K562 (cell line): ENCODE data around the gene SERGEF.

Source experiments
- ATF6 ChIP-seq: sonication (generic); formaldehyde crosslinking; IDR thresholded peaks from 2 replicates; pipeline ENCODE4 v1.4.0; 2020; ENCODE audit warnings: mild to moderate bottlenecking, missing genetic modification reagents
- EGR1 ChIP-seq: fragments of 450-650 bp; conservative IDR thresholded peaks from 2 replicates; pipeline ENCODE4 v1.6.1; 2017; ENCODE audit warnings: mild to moderate bottlenecking
- HNRNPH1 ChIP-seq: fragments of 200-400 bp; formaldehyde crosslinking; optimal IDR thresholded peaks from 2 replicates; pipeline ENCODE3; 2017; ENCODE audit warnings: low read depth, mild to moderate bottlenecking, low read length, moderate library complexity
- HNRNPLL ChIP-seq: fragments of 200-400 bp; formaldehyde crosslinking; IDR thresholded peaks from 2 replicates; pipeline ENCODE4 v1.6.1; 2017; ENCODE audit warnings: low read length, low read depth, mild to moderate bottlenecking; ENCODE audit not compliant: poor library complexity, severe bottlenecking
- PRDM10 ChIP-seq: fragments of 450-650 bp; IDR thresholded peaks from 2 replicates; pipeline ENCODE4 v1.6.1; 2018; ENCODE audit not compliant: partially characterized antibody
- RAD21 ChIP-seq, 2 experiments: fragments of 250-450 bp in 1 of 2; fragments of 450-650 bp in 1 of 2; sonication (Bioruptor Pico) in 1 of 2; formaldehyde crosslinking in 1 of 2; IDR thresholded peaks in 1 of 2; conservative IDR thresholded peaks in 1 of 2; 2 replicates each; pipeline versions ENCODE4 v1.4.0 to v1.8.0; 2020 to 2022; ENCODE audit warnings: mild to moderate bottlenecking in 2 of 2, moderate library complexity in 1 of 2
- SNIP1 ChIP-seq: fragments of 450-650 bp; IDR thresholded peaks from 2 replicates; pipeline ENCODE4 v1.7.1; 2017; ENCODE audit warnings: low read depth, mild to moderate bottlenecking
- TFE3 ChIP-seq: fragments of 450-650 bp; formaldehyde crosslinking; IDR thresholded peaks from 2 replicates; pipeline ENCODE4 v1.4.0; 2020; ENCODE audit warnings: mild to moderate bottlenecking, mixed read lengths
- ZBTB1 ChIP-seq: sonication (generic); formaldehyde crosslinking; IDR thresholded peaks from 2 replicates; pipeline ENCODE4 v1.8.1; 2023; ENCODE audit warnings: missing genetic modification reagents, low read depth, mild to moderate bottlenecking, borderline replicate concordance
- TF ChIP-seq, protein P1 (sequence below): sonication (generic); formaldehyde crosslinking; IDR thresholded peaks from 2 replicates; pipeline ENCODE4 v1.5.0; 2020; ENCODE audit warnings: missing genetic modification reagents
- TF ChIP-seq, protein P2 (sequence below): fragments of 200-800 bp; sonication (Bioruptor generic); IDR thresholded peaks from 2 replicates; pipeline ENCODE4 v1.6.1; 2017; ENCODE audit warnings: missing genetic modification characterization, missing compliant biosample characterization

GRCh38 chr11:17883946-17884345 lies 128.9 kb downstream of the SERGEF start:
- TF ChIP-seq EGR1 (no peak), ATF6 (CRISPR knock-in tag) (no peak), PRDM10 (no peak), HNRNPLL (no peak), RAD21 (CRISPR knock-in tag; conservative IDR thresholded peaks at IDR 0.05 in 1 of 2, IDR thresholded peaks at IDR 0.05 in 1 of 2) (no peak), HNRNPH1 (no peak), ZBTB1 (CRISPR knock-in tag) (no peak), SNIP1 (no peak), TFE3 (CRISPR knock-in tag) (no peak)
- TF ChIP-seq, protein P1, sequence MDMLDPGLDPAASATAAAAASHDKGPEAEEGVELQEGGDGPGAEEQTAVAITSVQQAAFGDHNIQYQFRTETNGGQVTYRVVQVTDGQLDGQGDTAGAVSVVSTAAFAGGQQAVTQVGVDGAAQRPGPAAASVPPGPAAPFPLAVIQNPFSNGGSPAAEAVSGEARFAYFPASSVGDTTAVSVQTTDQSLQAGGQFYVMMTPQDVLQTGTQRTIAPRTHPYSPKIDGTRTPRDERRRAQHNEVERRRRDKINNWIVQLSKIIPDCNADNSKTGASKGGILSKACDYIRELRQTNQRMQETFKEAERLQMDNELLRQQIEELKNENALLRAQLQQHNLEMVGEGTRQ (CRISPR knock-in tag), result no peak
- TF ChIP-seq, protein P2, sequence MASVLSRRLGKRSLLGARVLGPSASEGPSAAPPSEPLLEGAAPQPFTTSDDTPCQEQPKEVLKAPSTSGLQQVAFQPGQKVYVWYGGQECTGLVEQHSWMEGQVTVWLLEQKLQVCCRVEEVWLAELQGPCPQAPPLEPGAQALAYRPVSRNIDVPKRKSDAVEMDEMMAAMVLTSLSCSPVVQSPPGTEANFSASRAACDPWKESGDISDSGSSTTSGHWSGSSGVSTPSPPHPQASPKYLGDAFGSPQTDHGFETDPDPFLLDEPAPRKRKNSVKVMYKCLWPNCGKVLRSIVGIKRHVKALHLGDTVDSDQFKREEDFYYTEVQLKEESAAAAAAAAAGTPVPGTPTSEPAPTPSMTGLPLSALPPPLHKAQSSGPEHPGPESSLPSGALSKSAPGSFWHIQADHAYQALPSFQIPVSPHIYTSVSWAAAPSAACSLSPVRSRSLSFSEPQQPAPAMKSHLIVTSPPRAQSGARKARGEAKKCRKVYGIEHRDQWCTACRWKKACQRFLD (CRISPR knock-in tag), result no peak
